ENCODE results near the gene MAD1L1.

- no peak for TF ChIP-seq CTCF (IDR thresholded peaks at IDR 0.05)
- TF ChIP-seq POLR2A (IDR thresholded peaks at IDR 0.05): no peak
- no peak for TF ChIP-seq EP300 (IDR thresholded peaks at IDR 0.05)
These were observed 14.3 kb downstream of the MAD1L1 start for GRCh38 chr7:2218444-2218785.
